ENCODE results near the gene DGKA. TPM values are rescaled to one million over a fixed set of nuclear protein-coding genes. Genes with fewer than 3 reads are reported as not detected.
A peak's percentile ranks its signal among the peaks of the same experiment; 100 is the strongest.

Gene DGKA
- total and polyA plus RNA-seq, 2 of the 13 experiments (the other 11 are each of a cell fraction or from before 2014, with no cell fraction given) = 2.4 to 5.4 TPM

- TF ChIP-seq PAXIP1 (CRISPR knock-in tag; conservative IDR thresholded peaks at IDR 0.05) (0 out of 2 replicates have a peak, but pooled peaks have one; percentile 46), RBM22 (optimal IDR thresholded peaks at IDR 0.05; ENCODE audit: low read length) (no peak), RAD21 (CRISPR knock-in tag; IDR thresholded peaks at IDR 0.05) (peak; percentile 42; the same call in 1 of the 2 replicates), ZNF737 (CRISPR knock-in tag; IDR thresholded peaks at IDR 0.05; ENCODE audit: borderline replicate concordance) (no peak), BCL6 (CRISPR knock-in tag; IDR thresholded peaks at IDR 0.05) (peak; percentile 51; the same call in 1 of the 2 replicates), GATAD1 (CRISPR knock-in tag; IDR thresholded peaks at IDR 0.05) (peak; percentile 77; the same call in 1 of the 2 replicates), ZSCAN21 (CRISPR knock-in tag; IDR thresholded peaks at IDR 0.05; ENCODE audit: borderline replicate concordance) (no peak), ZNF431 (CRISPR knock-in tag; IDR thresholded peaks at IDR 0.05; ENCODE audit: borderline replicate concordance, low read depth) (0 out of 2 replicates have a peak, but pooled peaks have one; percentile 72), NCOA2 (CRISPR knock-in tag; IDR thresholded peaks at IDR 0.05) (no peak; the same call in 1 of the 2 replicates), ZNF280D (CRISPR knock-in tag; IDR thresholded peaks at IDR 0.05) (peak; percentile 95), NR2C2 (CRISPR knock-in tag; IDR thresholded peaks at IDR 0.05; ENCODE audit: borderline replicate concordance) (peak; percentile 88), ZFAT (CRISPR knock-in tag; conservative IDR thresholded peaks at IDR 0.05) (no peak), ZNF18 (CRISPR knock-in tag; IDR thresholded peaks at IDR 0.05; ENCODE audit: insufficient replicate concordance) (peak; percentile 81), ZBTB44 (CRISPR knock-in tag; IDR thresholded peaks at IDR 0.05) (0 out of 2 replicates have a peak, but pooled peaks have one; percentile 43), PAX8 (CRISPR knock-in tag; IDR thresholded peaks at IDR 0.05; ENCODE audit: borderline replicate concordance) (no peak), ZNF720 (CRISPR knock-in tag; IDR thresholded peaks at IDR 0.05) (0 out of 2 replicates have a peak, but pooled peaks have one; percentile 54)
Measured at GRCh38 chr12:55973599-55974307, 42.8 kb downstream of the DGKA start, which contains the start of gene RAB5B (continued).
